Measurements from ENCODE around the gene GNAS-AS1.

GRCh38 chr20:58803533-58803932 lies 47.2 kb downstream of the GNAS-AS1 start:
- TF ChIP-seq CTCF (IDR thresholded peaks at IDR 0.05; ENCODE audit: insufficient read depth, low read length) (no peak), POLR2AphosphoS5 (IDR thresholded peaks at IDR 0.05; ENCODE audit: low read depth) (no peak), GABPA (IDR thresholded peaks at IDR 0.05; ENCODE audit: low read depth) (no peak), REST (IDR thresholded peaks at IDR 0.05; ENCODE audit: insufficient replicate concordance, low read depth) (no peak), SPI1 (IDR thresholded peaks at IDR 0.05; ENCODE audit: borderline replicate concordance, low read depth) (no peak)
